Transverse colon (tissue), 3 donors: ENCODE data around the gene GAPDHS.

Source experiments
- POLR2A ChIP-seq: fragments of 450-650 bp; IDR thresholded peaks from one replicate; pipeline ENCODE4 v1.6.1; 2016; ENCODE audit warnings: antibody characterized with exemption, mild to moderate bottlenecking, moderate library complexity
- TF ChIP-seq, protein P1 (sequence below), 5 experiments: fragments of 200-600 bp in 3 of 5; fragments of 450-650 bp in 2 of 5; sonication (generic) in 3 of 5; IDR thresholded peaks; 1 replicate in 2 of 5; 2 replicates in 3 of 5; pipeline ENCODE4 v1.5.1; 2016 to 2017; ENCODE audit warnings: antibody characterized with exemption in 5 of 5, inconsistent platforms in 3 of 5, mild to moderate bottlenecking in 2 of 5, moderate library complexity in 1 of 5

- TF ChIP-seq, protein P1, sequence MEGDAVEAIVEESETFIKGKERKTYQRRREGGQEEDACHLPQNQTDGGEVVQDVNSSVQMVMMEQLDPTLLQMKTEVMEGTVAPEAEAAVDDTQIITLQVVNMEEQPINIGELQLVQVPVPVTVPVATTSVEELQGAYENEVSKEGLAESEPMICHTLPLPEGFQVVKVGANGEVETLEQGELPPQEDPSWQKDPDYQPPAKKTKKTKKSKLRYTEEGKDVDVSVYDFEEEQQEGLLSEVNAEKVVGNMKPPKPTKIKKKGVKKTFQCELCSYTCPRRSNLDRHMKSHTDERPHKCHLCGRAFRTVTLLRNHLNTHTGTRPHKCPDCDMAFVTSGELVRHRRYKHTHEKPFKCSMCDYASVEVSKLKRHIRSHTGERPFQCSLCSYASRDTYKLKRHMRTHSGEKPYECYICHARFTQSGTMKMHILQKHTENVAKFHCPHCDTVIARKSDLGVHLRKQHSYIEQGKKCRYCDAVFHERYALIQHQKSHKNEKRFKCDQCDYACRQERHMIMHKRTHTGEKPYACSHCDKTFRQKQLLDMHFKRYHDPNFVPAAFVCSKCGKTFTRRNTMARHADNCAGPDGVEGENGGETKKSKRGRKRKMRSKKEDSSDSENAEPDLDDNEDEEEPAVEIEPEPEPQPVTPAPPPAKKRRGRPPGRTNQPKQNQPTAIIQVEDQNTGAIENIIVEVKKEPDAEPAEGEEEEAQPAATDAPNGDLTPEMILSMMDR (IDR thresholded peaks at IDR 0.05) = no peak
- no peak for TF ChIP-seq POLR2A
Measured at GRCh38 chr19:35533822-35534392, 651 bp downstream of the GAPDHS start.
